Fibroblast of skin of right biceps (primary cell): ENCODE results near the gene CACNA1H.
"Not testable (repeated sequence)": the region's sequence is repeated elsewhere in the genome, so short reads cannot be mapped to it uniquely, and the experiment has no call there.

Experiments used
- DNase-seq: peaks from one replicate; pipeline ENCODE4 v3.0.0-alpha.2; 2013

The CACNA1H gene

GRCh38 chr16:1256874-1257322 is 104.0 kb downstream of the CACNA1H start:
- DNase-seq, result no peak

- DNase-seq, result no peak
Observed at GRCh38 chr16:1257561-1258224, 104.8 kb downstream of the CACNA1H start.

GRCh38 chr16:1258225-1258600 is 105.3 kb downstream of the CACNA1H start:
- no peak for DNase-seq

GRCh38 chr16:1258906-1259759 is 106.2 kb downstream of the CACNA1H start:
- no peak for DNase-seq

GRCh38 chr16:1259760-1260068 is 106.8 kb downstream of the CACNA1H start:
- DNase-seq, result no peak

GRCh38 chr16:1260101-1260680 is 107.3 kb downstream of the CACNA1H start:
- DNase-seq, result no peak

GRCh38 chr16:1261131-1261892 is 108.4 kb downstream of the CACNA1H start:
- DNase-seq, result no peak

GRCh38 chr16:1262210-1262845 is 109.4 kb downstream of the CACNA1H start:
- DNase-seq, result no peak

- no peak for DNase-seq
Observed at GRCh38 chr16:1262846-1263221, 109.9 kb downstream of the CACNA1H start.

- no peak for DNase-seq
Observed at GRCh38 chr16:1263591-1264344, 110.9 kb downstream of the CACNA1H start.

- no peak for DNase-seq
Observed at GRCh38 chr16:1264345-1265089, 111.6 kb downstream of the CACNA1H start.

- DNase-seq, result no peak
Observed at GRCh38 chr16:1265090-1265630, 112.3 kb downstream of the CACNA1H start.

GRCh38 chr16:1265826-1266225 is 112.9 kb downstream of the CACNA1H start:
- DNase-seq, result no peak

- not testable (repeated sequence) for DNase-seq
Observed at GRCh38 chr16:1269418-1269817, 116.5 kb downstream of the CACNA1H start.

- no peak for DNase-seq
Observed at GRCh38 chr16:1271380-1271723, 118.4 kb downstream of the CACNA1H start.
